HG02938 (cell line): ENCODE data around the gene VPS35L.

Source experiments
- ATAC-seq: cut with Tn5 transposase; IDR thresholded peaks from one replicate; pipeline ENCODE4 v1.9.1; 2021; ENCODE audit warnings: mild to moderate bottlenecking, moderate library complexity; ENCODE audit not compliant: unreplicated experiment

Gene VPS35L, protein sequence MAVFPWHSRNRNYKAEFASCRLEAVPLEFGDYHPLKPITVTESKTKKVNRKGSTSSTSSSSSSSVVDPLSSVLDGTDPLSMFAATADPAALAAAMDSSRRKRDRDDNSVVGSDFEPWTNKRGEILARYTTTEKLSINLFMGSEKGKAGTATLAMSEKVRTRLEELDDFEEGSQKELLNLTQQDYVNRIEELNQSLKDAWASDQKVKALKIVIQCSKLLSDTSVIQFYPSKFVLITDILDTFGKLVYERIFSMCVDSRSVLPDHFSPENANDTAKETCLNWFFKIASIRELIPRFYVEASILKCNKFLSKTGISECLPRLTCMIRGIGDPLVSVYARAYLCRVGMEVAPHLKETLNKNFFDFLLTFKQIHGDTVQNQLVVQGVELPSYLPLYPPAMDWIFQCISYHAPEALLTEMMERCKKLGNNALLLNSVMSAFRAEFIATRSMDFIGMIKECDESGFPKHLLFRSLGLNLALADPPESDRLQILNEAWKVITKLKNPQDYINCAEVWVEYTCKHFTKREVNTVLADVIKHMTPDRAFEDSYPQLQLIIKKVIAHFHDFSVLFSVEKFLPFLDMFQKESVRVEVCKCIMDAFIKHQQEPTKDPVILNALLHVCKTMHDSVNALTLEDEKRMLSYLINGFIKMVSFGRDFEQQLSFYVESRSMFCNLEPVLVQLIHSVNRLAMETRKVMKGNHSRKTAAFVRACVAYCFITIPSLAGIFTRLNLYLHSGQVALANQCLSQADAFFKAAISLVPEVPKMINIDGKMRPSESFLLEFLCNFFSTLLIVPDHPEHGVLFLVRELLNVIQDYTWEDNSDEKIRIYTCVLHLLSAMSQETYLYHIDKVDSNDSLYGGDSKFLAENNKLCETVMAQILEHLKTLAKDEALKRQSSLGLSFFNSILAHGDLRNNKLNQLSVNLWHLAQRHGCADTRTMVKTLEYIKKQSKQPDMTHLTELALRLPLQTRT

DNA sequence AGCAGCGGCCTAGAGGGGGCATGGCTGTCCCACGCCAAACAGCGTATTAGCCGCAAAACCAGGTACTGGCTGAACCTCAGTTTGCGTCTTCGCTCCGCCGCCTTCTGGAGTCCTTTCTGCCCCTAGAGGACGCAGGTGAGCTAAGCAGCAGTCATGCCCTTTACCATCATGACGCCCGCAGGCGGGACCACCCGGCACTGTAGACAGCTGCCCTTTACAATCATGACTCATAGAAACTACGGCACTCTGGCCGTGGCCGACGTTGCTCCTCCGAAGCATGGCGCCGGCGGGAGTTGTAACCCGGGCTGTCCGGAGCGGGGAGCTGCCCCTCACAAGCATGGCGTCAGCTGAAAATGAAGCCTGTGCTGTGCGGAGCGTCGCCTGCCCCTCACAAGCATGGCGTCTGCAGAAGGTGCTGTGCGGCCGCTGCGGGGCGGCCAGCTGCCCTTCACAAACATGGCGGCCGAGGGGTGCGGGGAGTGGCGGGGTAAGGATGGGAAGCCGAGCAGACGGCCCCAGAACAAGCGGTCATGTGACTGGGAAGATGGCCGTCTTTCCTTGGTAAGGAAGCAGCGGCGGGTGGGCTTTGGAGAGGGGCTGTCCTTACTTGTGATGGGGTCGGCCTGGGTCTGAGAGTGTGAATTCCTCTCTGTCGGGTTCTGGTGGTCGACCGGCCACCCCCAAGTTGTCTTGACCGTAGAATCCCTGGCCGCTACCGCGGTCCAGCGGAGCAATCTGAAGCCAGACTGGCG lies at the start of gene VPS35L:
TSS of gene VPS35L (plus strand) at position 518 of the 752 bp plus-strand sequence. CDS start at position 545, 27 bp downstream.
- peak; percentile 95 for ATAC-seq

DNA sequence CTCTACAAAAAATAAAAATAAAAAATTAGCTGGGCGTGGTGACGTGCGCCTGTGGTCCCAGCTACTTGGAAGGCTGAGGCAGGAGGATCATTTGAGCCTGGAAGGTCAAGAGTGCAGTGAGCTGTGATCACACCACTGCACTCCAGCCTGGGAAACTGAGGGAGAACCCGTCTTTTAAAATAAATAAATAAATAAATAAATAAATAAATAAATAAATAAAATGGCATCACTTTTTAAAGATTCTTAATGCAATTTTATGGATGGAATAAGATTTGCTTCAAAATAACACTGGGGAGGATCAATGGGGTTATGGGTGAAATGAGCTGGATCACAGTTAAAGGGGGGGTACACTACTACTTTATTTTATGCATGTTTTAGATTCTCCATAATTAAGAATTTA lies 48.5 kb upstream of the VPS35L start:
- no peak for ATAC-seq

DNA sequence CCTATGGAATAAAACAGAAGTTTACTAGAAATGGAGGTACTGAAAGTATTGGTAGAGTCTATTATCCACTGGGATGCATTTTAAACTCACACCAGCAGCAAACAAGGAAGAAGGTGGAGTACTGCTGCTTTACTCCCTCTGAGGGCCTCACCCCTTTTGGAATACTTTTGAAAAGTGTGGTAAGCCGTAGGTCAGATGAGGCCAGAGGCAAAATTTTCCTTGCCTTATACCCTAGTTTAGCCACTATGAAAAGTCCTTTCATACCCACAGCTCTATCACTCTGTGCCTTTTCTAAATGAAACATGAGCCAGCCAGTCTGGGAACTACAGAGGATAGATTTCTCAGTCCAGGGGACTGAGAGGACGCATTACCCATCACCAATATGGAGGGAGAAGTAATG lies 47.6 kb upstream of the VPS35L start:
- ATAC-seq, result no peak

DNA sequence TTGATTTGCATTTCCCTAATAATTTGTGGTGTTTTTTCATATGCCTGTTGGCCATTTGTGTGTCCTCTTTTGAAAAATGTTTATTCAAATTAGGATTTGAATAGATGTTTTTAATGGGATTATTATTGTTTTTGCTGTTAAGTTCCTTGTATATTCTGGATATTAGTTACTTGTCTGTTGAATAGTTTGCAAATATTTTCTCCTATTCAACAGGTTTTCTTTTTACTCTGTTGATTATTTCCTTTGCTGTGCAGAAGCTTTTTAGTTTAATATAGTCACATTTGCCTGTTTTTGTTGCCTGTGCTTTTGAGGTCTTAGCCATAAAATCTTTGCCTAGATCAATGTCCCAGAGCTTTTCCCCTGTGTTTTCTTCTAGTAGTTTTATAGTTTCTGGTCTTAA lies 43.2 kb upstream of the VPS35L start:
- no peak for ATAC-seq

DNA sequence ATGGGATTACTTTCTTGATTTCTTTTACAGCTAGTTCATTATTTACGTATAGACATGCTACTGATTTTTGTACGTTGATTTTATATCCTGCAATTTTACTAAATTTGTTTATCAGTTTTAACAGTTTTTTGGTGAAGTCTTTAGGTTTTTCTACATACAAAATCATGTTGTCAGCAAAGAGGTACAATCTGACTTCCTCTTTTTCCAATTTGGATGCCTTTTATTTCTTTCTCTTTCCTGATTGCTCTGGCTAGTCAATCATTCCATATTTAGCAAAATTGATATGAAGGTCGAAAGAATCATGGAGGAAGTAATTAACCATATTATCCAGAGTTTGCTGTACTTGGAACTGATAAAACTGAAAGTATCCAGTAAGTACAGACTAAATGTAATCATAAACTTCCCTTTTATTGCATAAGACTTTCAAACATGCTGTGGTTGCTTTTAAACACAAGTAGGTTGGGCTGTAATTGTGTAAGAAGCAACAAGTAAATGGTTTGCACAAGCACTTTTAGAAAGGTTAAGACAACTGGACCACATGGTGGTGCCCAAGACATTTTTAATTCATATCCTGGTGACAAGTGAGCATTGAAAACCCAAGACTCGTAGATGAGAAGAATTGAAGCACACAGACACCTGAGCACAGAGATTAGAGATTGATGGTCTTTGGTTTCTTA lies 42.0 kb upstream of the VPS35L start:
- ATAC-seq, result no peak

DNA sequence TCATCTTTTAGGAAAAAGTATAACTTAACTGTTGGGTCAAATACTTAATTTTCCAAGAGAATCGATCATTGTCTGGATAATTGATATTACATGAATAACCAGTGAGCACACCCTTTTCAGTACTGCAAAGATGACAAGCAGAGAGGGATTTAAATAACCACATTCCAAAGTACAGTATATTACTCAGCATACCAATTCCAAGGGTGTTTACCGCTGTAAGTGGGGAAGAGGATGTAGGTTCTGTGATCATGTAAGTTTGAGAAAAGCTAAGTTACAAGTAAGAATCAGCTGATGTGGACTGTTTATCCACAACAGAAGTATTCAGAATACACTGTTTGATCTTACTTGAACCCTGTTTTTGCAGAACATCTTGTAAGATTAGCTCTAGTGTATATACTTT lies 39.7 kb upstream of the VPS35L start:
- ATAC-seq, result no peak

DNA sequence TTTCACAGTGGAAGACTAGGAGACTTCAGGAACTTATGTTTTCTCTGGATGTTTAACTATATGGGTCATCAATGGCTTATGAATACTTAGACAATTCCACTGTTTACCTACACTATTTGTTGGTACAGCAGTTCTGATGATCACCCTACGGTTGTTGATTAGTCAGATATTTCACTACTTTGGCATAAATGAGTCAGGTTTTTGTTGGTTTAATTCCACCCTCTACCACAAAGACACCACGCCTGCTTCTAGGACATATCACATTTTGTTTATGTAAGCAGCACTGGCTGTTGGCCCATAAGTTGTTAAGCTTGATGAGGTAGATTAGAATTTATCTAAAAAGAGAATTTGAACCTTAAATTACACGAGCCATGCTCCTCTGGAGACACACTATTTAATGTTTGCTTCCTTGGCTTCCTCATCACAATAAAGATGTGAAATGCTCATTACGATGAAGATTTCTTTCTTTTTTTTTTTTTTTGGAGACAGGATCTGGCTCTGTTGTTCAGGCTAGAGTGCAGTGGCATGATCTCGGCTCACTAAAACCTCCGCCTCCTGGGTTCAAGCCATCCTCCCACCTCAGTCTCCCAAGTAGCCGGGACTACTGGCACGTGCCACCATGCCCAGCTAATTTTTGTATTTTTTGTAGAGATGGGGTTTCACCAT lies 37.9 kb upstream of the VPS35L start:
- no peak for ATAC-seq

DNA sequence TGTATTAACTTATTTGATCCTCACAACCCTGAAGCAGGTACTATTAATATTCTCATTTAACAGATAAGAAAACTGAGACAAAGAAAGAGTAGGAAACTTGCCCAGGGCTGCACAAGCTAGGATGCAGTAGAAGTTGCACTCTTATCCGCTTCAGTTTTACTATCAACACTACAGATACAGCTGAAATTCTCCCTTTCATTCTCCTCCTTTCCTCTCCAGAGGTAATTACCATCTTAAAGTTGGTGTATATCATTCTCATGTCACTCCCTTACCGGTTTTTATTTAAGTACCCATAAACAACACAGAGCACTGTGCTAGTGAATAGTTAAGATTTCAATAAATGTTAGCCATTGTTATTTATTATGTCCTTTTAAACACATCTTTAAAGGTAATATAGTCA lies 37.1 kb upstream of the VPS35L start:
- no peak for ATAC-seq

DNA sequence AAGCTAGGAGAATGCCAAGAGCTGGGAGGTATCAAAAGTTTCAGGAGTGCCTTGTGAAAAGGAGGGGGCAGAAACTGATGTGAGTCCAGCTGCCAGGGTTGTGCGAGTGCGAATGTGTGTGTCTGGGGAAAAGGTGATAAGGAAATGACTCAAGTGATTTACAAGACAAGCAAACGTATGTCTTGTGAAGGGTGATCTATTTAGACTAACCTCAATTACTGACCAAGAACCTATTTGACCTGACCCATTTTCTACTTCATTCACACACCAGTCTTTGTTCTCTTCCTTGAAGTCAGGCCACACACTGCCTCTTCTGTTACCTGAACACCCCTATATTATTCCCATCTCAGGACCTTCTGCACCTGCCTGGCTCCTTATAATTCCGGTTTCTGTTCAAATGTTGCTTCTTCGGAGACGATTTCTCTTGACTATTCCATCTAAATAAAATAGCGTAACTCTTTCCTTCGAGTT lies 34.6 kb upstream of the VPS35L start:
- no peak for ATAC-seq

DNA sequence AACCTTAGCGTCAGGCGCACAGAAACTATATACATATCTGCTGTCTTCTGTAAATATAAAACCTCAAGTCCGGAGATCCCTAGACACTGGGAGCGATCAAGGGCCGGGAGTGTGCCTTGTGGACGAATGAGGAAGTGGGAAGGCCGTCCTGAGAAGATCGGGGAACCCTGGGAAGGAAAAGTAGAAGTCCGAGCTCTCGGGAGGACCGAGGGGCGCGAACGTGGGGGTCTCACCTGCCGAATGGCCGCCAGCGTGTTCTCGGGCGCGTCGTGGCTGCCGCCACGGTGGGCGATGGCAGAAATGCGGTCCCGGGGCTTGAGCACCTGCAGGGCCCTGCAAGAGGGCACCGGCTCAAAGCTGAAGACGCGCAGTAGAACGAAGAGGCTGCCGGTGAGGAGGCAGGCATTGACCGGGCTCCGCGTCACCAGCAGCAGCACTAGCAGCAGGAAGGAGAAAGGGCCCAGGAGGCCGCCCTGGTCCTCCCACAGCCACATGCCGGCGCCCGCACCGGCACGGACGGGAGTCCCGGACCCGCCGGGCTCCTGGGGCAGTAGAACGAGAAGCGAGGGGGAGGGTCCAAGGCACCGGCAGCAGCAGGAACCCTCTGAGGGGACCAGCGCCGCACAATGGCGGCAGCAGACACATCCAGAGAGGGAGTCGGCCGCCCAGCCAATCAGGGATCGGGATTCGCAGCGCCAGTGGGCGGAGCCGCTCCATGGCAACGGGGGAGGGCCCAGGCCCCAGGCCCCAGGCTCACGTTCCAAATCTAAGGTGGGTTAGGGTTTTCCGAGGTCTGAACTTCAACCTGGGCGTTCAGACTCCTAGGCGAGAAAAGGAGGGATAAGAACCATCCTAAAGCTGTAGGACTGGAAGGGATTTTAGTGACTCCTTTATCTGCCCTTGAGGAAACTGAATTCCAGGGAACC lies 33.8 kb upstream of the VPS35L start, which contains the start of gene GDE1:
TSS of gene GDE1 (minus strand) at position 628 of the 926 bp plus-strand sequence. CDS start at position 494, 134 bp downstream.
- peak; percentile 72 for ATAC-seq

DNA sequence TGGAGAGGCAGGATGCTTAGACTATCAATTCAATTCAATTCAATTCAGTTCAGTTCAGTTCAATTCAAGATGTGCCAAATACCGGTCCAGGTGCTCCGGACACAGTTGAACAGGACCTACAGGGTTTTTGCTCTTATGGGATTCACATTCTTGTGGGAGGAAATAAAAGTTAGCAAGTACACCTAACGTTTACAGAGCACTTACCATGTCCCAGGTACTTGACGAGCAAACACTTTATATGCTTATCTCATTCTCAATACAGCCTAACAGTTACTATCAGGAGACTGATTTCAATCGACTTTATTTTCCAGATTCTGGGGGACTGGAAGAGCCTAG lies 33.1 kb upstream of the VPS35L start:
- ATAC-seq, result no peak

DNA sequence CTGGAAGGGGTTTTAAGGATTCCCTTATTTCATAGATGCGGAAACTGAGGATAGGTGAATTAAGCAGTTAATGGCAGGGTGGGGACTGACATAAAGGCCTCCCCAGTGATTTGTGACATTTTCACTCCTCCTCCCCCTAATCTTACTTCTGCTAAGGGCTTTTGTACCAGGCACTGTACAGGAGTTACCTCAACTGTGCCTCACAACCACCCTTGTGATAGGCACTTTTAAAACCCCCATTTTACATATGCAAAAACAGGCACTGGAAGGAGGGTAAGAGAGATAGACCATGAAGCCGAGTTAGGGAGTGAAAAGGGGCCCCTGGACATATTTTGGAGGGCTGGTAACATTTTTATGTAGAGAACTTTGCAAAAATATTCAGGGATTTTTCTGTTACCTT lies 32.7 kb upstream of the VPS35L start:
- ATAC-seq, result no peak

DNA sequence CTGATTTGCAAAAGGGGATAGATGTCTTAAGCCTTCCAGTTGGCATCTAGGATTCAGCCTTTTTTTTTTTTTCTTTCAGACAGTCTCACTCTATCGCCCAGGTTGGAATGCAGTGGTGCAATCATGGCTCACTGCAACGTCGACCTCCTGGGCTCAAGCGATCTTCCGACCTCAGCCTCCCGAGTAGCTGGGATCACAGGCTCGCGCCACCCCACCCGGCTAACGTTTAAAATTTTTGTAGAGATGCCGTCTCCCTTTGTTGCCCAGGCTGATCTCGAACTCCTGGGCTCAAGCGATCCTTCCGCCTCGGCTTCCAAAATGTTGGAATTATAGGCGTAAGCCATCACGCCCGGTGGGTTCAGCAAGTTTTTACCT lies 32.3 kb upstream of the VPS35L start:
- ATAC-seq, result no peak

DNA sequence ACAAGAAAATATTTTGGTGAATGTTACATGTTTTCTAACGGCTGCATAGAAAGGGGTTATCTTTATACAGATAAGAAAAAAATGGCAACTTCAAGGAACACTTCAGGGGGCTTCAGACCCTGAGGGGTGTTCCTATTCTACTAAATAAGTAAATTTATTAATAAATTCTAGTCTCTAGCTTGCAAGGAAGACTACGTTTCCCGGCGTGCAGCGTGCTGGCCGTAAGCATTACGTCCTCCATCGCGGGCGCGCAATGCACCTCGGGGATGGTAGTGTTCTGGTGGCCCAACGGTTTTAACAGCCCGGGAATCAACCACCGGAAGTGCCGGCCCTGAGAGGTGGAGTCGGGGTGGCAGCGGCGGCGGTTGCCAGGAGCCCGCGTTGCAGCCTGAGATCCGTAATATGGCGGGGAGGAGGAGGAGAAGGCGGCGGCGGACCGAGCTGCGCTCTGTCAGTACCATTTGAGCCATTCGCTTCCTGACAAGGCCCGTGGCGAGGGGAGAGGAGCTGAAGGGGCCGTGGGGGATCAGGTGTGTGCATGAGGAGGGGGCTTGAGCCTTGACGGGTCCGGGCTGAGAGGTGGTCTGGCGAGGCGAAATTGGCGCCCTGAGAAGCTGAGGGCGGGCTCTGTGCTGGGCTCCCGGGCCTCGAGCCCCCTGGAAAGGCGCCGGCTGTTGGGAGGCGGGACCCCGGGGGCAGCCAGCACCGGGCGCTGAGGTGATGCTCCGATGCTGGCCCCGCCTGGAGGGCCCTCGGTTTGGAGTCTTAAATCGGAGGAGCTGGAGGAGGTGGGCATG lies 31.7 kb upstream of the VPS35L start, which contains the start of gene CCP110:
TSS of gene CCP110 (plus strand) at position 384 of the 797 bp plus-strand sequence. CDS start 3,940 bp downstream, outside the sequence.
- ATAC-seq, result peak; percentile 71

DNA sequence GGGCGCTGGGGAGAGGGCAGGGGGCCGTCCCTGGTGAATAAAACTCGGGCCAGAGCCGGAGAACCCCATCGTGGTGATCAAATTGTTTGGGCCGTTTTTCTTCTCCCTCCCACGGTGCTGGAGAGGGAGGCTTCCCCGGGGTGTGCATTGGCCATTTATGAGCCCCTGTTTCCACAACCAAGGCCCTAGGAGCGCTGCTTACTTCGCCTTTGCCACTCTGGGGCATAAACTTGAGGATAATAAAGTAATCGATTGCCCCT lies 31.2 kb upstream of the VPS35L start:
- ATAC-seq, result no peak

DNA sequence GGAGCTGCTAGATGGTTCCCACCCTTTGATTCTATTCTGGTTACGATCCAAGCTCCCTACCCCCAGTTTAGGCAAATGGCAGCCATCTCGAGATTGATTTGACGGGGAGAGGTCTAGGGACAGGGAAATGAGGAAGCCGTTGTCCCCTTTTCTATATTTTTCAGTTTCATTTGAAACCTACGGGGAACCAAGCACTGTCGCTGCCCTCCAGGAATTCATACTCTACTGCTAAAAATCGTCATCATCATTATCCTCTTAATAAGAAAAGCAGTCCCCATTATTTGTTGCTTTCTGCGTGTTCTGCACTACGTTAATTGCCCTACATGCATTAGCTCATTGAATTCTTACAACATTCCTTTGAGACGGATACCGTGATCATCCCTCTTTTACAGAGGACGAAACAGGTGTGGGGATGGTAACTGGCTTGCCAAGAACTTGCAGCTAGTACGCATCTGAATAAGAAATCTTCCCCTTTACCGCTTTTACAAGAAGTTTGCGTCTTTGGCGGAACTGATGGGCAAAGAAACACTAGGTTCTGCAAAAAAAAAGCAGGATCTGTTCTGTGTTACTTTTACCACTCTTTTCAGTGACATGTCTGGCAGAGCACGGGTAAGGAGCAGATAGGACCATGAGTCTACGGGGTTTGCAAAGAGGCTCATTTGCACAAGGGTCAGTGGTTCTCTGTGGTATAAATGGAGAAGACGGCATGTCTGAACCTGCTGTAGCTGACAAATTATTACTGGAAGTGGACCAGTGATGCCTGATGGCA lies 30.7 kb upstream of the VPS35L start:
- no peak for ATAC-seq

DNA sequence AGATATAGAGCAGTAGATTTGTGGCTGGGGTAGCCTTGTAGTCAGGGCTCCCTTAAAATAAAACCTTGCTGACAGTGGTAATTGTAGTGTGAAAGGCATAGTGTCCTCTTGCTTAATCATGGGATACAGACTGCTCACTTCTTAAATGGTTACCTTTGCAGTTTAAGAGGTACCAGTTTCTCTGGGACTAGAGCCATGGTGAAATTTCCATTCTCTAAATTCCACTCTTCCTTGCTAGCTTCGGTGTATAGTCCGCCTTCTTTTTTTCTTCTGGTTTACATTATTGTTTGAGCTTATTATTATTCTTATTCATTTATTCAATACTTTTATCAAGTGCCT lies 30.1 kb upstream of the VPS35L start:
- ATAC-seq, result no peak

DNA sequence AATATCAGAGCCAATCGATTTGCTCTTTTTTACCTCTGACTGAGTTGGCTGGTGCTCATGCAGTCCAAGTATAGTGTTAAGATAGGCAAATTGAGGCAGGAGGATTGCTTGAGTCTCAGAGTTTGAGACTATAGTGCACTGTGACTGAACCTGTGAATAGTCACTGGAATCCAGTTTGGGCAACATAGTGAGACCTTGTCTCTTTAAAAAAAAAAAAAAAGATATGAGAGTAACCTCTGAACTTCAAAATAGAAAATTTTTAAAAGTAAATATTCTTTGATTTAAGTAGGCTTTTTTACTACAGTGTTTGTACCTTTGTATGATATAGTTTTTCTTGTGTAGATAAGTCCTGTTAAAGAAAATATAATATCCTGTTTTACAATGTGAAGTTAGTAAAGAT lies 28.3 kb upstream of the VPS35L start:
- ATAC-seq, result no peak
